Progenitor cell of endocrine pancreas (in vitro differentiated cells): ENCODE data around the gene RALGAPA2. TPM values are rescaled to one million over a fixed set of nuclear protein-coding genes. Genes with fewer than 3 reads are reported as not detected.
A peak's percentile ranks its signal among the peaks of the same experiment; 100 is the strongest.

Experiments
- DNase-seq: peaks from one replicate; pipeline ENCODE4 v3.0.0; 2021; ENCODE audit warnings: low spot score; ENCODE audit not compliant: unreplicated experiment
- H3K27ac Mint-ChIP-seq: 2 replicates; pipeline ENCODE4 v1.8.0; 2021; ENCODE audit warnings: mild to moderate bottlenecking, moderate library complexity, mixed read lengths
- H3K27me3 Mint-ChIP-seq: 2 replicates; pipeline ENCODE4 v1.8.0; 2021; ENCODE audit warnings: mixed read lengths
- H3K36me3 Mint-ChIP-seq: 2 replicates; pipeline ENCODE4 v1.8.0; 2022; ENCODE audit warnings: mixed read lengths; ENCODE audit not compliant: insufficient read depth
- H3K4me1 Mint-ChIP-seq: 2 replicates; pipeline ENCODE4 v1.8.0; 2021; ENCODE audit warnings: low read depth, mixed read lengths
- H3K4me3 Mint-ChIP-seq: 2 replicates; pipeline ENCODE4 v1.8.0; 2021; ENCODE audit warnings: low read depth, mild to moderate bottlenecking, moderate library complexity, mixed read lengths
- H3K9me3 Mint-ChIP-seq: 2 replicates; pipeline ENCODE4 v1.8.0; 2021; ENCODE audit warnings: low read depth, mixed read lengths
- long read RNA-seq: library from polyadenylated mRNA; unstranded; transcript quantifications from one replicate; pipeline ENCODE4 v2.0.0, GENCODE V29; 2020
- total RNA-seq: library from RNA; stranded (reverse); gene quantifications from 2 replicates; pipeline ENCODE4 v1.2.1, GENCODE V29; 2021
- TF ChIP-seq, protein P1 (sequence below): fragments of 200-600 bp; sonication (generic); IDR thresholded peaks from one replicate; pipeline ENCODE4 v1.5.0; 2021; ENCODE audit warnings: antibody characterized with exemption, mild to moderate bottlenecking; ENCODE audit not compliant: unreplicated experiment

RALGAPA2 gene
- 103 and 109 TPM in 2 replicates for total RNA-seq
- long read RNA-seq, partial matches to known transcripts: 32 of 53 reads
- long read RNA-seq, other reads (novel, unspliced or antisense): 20 of 53 reads

DNA sequence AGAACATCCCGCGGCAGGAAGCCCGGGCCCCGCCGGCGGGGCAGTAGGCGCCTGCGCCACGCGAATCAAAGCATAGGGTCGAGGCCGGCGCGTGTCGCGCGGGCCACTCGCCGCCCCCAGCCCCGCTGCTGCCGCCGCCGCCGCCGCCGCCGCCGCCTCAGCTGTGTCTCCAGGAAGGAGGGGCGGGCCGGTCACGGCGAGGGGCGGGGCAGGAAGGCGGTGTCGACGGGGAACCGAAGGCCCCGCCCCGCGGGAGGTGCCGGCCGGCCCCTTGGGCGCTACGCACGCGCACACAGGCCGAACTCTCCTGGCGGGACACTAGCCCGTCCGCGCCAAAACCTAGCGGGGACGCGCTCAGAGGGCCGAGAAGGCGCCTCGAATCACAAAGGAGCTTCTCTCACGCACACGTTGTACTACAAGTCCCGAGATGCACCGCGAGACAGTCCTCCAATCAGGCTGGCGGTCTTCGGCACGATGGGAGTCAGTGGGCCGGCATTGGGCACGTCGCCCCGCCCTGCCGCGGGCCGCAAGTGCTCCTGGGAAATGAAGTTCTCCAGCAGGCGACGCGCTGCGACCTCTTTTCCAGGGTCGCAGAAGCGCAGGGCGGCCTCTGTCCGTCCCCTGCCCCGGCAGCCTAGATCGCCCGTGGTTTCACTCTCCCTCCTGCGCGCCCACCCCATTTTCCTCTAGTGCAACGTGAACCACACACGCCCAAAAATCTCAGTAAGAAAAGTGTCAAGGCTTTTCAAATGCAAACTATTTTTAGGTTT lies at the start of gene RALGAPA2:
TSS of gene RALGAPA2 (minus strand) at position 171 of the 770 bp plus-strand sequence. CDS start at position 7, 164 bp downstream.
- Mint-ChIP-seq H3K36me3 (no peaks in the 10 kb centered on the region), H3K27ac (peak within 1 kb of the TSS; percentile 95), H3K4me3 (peak within 1 kb of the TSS; percentile 94), H3K27me3 (no peaks in the 10 kb centered on the region), H3K4me1 (peaks cover 22% of the 10 kb centered on the region), H3K9me3 (no peaks in the 10 kb centered on the region)
- peak; percentile 94 for DNase-seq
- TF ChIP-seq, protein P1, sequence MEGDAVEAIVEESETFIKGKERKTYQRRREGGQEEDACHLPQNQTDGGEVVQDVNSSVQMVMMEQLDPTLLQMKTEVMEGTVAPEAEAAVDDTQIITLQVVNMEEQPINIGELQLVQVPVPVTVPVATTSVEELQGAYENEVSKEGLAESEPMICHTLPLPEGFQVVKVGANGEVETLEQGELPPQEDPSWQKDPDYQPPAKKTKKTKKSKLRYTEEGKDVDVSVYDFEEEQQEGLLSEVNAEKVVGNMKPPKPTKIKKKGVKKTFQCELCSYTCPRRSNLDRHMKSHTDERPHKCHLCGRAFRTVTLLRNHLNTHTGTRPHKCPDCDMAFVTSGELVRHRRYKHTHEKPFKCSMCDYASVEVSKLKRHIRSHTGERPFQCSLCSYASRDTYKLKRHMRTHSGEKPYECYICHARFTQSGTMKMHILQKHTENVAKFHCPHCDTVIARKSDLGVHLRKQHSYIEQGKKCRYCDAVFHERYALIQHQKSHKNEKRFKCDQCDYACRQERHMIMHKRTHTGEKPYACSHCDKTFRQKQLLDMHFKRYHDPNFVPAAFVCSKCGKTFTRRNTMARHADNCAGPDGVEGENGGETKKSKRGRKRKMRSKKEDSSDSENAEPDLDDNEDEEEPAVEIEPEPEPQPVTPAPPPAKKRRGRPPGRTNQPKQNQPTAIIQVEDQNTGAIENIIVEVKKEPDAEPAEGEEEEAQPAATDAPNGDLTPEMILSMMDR: no peak

DNA sequence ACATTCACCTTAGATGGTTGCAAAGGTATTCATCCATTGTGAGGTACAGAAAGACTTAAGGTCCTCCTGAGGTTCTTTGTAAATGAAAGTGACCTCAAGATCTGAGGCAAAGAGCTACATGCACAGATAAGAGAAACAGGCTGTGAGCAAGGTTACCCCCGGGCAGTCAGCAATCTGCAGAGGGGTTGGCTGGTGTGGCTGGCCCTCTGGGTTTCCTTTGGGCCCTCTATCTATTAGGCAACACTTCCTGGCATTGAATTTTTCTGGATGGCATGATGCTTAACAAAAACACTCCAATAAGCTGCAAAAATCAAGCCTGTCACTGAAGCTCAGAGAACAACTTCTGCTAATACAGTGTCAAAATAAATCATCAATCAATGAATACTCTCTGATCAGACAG lies 48.9 kb upstream of the RALGAPA2 start:
- Mint-ChIP-seq H3K4me1 (no peaks in the 10 kb centered on the region), H3K27ac (no peak overlapping the region), H3K4me3 (no peak overlapping the region), H3K27me3 (no peaks in the 10 kb centered on the region), H3K36me3 (no peaks in the 10 kb centered on the region), H3K9me3 (no peaks in the 10 kb centered on the region)
- TF ChIP-seq, protein P1: no peak
- DNase-seq: no peak

DNA sequence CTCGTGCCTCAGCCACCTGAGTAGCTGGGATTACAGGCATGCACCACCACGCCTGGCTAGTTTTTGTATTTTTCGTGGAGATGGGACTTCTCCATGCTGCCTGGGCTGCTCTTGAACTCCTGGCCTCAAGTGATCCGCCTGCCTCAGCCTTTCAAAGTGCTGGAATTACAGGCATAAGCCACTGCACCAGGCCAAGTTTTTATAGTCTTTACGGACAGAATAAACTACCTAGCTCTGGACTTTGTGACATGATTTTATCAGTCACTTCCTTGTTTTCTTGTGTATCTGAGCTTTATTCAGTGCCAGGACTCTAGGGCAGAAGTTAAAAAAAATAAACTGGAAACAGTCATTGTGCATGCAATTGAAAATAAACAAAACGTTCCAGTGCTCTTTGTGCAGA lies 46.7 kb upstream of the RALGAPA2 start:
- Mint-ChIP-seq H3K36me3 (no peaks in the 10 kb centered on the region), H3K9me3 (no peaks in the 10 kb centered on the region), H3K4me1 (no peaks in the 10 kb centered on the region), H3K4me3 (no peak overlapping the region), H3K27me3 (no peaks in the 10 kb centered on the region), H3K27ac (no peak overlapping the region)
- TF ChIP-seq, protein P1: no peak
- no peak for DNase-seq

DNA sequence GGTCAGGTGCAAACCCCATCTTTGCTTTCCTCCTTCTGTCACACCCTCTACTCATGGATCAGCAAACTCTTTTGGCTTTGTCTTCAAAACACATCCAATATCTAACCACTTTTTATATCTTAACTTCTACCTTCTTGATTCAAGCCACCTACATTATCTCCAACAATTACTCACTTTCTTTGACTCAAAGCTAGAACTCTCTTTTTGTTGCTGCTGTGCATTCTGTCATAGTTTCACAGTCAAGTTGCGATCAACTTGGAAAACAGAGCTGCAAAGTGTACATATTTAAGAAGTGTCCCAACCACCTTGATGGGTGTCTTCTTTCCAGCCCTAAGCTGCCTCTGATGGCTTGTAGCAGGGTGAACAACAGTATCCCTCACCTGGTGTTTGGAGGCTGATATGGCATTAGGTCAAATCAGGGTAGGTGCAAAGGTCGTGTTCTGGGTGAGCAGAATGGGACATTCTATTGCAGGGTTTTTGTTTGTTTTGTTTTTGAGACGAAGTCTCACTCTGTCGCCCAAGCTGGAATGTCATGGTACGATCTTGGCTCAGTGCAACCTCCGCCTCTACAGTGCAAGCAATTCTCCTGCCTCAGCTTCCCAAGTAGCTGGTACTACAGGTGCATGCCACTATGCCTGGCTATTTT lies 43.4 kb upstream of the RALGAPA2 start:
- no peak for DNase-seq
- Mint-ChIP-seq H3K36me3 (no peaks in the 10 kb centered on the region), H3K27me3 (peaks cover 6% of the 10 kb centered on the region), H3K4me3 (no peak overlapping the region), H3K9me3 (no peaks in the 10 kb centered on the region), H3K4me1 (no peaks in the 10 kb centered on the region), H3K27ac (no peak overlapping the region)
- TF ChIP-seq, protein P1: no peak

DNA sequence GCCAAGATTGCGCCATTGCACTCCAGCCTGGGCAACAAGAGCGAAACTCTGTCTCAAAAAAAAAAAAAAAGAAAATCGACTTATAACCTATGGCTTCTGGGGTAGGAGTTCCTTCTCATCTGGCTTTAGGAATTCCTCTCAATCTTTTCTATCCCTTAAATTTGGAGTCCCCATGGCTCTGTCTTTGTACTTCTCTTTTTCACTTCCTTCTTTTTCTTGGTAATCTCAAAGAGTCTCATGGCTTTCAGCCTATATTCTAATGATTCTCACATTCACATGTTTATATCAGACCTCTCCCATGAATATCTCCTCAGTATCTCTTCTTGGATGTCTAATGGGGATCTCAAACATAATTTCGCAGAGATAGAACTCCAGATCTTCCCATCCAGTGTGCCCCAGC lies 42.8 kb upstream of the RALGAPA2 start:
- peaks cover 6% of the 10 kb centered on the region for H3K27me3 Mint-ChIP-seq
- DNase-seq: no peak
- TF ChIP-seq, protein P1: no peak
- H3K36me3 Mint-ChIP-seq: no peaks in the 10 kb centered on the region
- no peak overlapping the region for H3K27ac Mint-ChIP-seq
- H3K9me3 Mint-ChIP-seq: no peaks in the 10 kb centered on the region
- H3K4me3 Mint-ChIP-seq: no peak overlapping the region
- H3K4me1 Mint-ChIP-seq: no peaks in the 10 kb centered on the region
